Activated CD4-positive, alpha-beta T cell treated with anti-CD3 and anti-CD28 coated beads for 36 hours (primary cell): ENCODE results near the gene CCDC107. TPM values are rescaled to one million over a fixed set of nuclear protein-coding genes. Genes with fewer than 3 reads are reported as not detected.

Experiments used
- ATAC-seq: fragments of 200-7000 bp; cut with Tn5 transposase; one replicate; pipeline ENCODE4 v1.10.0; 2021; ENCODE audit warnings: mild to moderate bottlenecking, moderate library complexity
- CTCF ChIA-PET: fragments of 350-600 bp; sonication (Branson Sonifier 250); formaldehyde crosslinking; loops from one replicate; lab custom pipeline; 2021; ENCODE audit warnings: antibody characterized with exemption; lab: Charles Lee
- POLR2A ChIA-PET: fragments of 350-600 bp; sonication (Branson Sonifier 250); formaldehyde crosslinking; loops from one replicate; lab custom pipeline; 2021; ENCODE audit warnings: antibody characterized with exemption, inconsistent platforms; lab: Charles Lee
- DNase-seq: peaks from one replicate; pipeline ENCODE4 v3.0.0-alpha.2; 2020
- H3K27ac Mint-ChIP-seq: one replicate; pipeline ENCODE4 v1.8.0; 2021; ENCODE audit warnings: mixed read lengths
- H3K27me3 Mint-ChIP-seq: one replicate; pipeline ENCODE4 v1.8.0; 2021; ENCODE audit warnings: mixed read lengths
- H3K36me3 Mint-ChIP-seq: one replicate; pipeline ENCODE4 v1.8.0; 2021; ENCODE audit warnings: low read depth, mixed read lengths
- H3K4me1 Mint-ChIP-seq: one replicate; pipeline ENCODE4 v1.8.0; 2021; ENCODE audit warnings: mixed read lengths
- H3K4me3 Mint-ChIP-seq: one replicate; pipeline ENCODE4 v1.8.0; 2021; ENCODE audit warnings: mild to moderate bottlenecking, moderate library complexity, mixed read lengths
- H3K9me3 Mint-ChIP-seq: one replicate; pipeline ENCODE4 v1.8.0; 2021; ENCODE audit warnings: low read depth, mixed read lengths
- intact Hi-C, 2 experiments: fragments of 100-400 bp; cut with DNase I in 1 of 2; cut with micrococcal nuclease in 1 of 2; formaldehyde crosslinking; loops; one replicate each; pipeline versions ENCODE4 v1.14.2 to v1.15.1; 2022 to 2024; cut with DNase I, micrococcal nuclease
- total RNA-seq, 2 experiments: library from RNA; stranded (reverse); gene quantifications; one replicate each; pipeline ENCODE4 v1.2.3, GENCODE V29; 2021

The CCDC107 gene
- total RNA-seq, 2 experiments from 2014 or later: 7.9 to 10.4 TPM

DNA sequence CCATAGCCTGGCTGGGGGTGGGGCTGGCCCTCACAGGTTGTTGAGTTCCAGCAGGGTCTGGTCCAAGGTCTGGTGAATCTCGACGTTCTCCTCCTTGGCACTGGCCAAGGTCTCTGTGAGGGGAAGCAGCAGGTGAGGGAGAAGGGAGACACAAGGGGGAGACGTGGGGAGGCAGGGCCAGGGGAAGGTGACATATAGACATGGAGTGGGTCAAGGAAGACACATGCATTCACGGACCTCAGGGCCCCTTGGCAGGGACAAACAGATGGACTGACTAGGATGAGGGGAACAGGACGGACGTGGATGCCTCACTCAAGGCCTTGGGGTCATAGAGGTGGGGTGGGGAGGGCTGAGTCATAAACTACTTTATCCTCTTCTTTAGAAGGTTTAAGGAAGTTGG is 24.0 kb downstream of the CCDC107 start:
- ChIA-PET CTCF (no interaction called here), POLR2A (no interaction called here)
- no peak overlapping the region for H3K27ac Mint-ChIP-seq
- no peak overlapping the region for H3K4me3 Mint-ChIP-seq
- no peaks in the 10 kb centered on the region for H3K9me3 Mint-ChIP-seq
- intact Hi-C loops: no loop called here
- no peaks in the 10 kb centered on the region for H3K4me1 Mint-ChIP-seq
- ATAC-seq (no peak), DNase-seq (no peak)
- H3K27me3 Mint-ChIP-seq: no peaks in the 10 kb centered on the region
- no peaks in the 10 kb centered on the region for H3K36me3 Mint-ChIP-seq

DNA sequence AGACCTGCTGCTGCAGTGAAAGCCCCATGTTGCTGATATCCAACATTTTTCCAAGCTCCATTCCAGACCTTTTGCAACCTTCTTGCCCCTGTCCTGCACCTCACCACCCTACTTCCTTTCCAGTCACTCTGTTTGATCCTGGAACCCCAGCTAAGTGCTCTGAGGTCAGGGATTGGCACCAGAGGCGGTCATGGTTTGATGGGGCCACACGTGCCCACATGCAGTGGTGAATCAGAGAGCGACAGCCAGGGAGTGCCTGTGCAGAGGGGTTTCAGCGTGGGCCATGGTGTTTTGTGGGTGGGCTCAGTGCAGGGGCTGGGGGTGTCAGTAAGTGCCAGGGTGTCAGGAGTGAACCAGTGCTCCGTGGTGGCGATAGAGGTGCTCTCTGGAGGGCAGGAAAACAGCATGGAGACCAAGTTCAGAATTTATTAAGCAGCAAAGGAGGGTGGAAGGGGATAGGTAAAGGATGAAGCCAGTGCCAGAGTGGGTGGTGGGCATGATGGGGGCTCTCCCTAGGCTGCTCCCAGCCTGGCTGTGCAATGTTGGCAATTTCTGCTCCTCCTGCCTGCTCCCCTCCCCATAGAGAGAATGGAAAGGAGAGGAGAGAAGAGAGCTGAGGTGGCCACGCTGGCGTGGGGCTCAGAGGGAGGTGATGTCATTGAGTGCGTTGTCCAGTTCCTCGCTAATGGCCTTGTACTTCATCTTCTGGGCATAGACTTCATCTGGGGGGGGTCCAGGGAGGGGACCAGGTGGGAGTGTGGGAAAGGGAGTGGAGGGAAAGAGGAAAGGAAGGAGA is 24.6 kb downstream of the CCDC107 start:
- CTCF ChIA-PET: interaction anchor here (0.6 to 2.8 kb wide), 5 partner anchors 9 to 28 kb away, joined by 3 to 24 read pairs (median 4); partner anchors contain the start of genes ARHGEF39 and CA9
- ATAC-seq: no peak
- Mint-ChIP-seq H3K9me3 (no peaks in the 10 kb centered on the region), H3K4me1 (no peaks in the 10 kb centered on the region), H3K27ac (no peak overlapping the region), H3K27me3 (no peaks in the 10 kb centered on the region), H3K4me3 (no peak overlapping the region), H3K36me3 (no peaks in the 10 kb centered on the region)
- DNase-seq: no peak
- POLR2A ChIA-PET: interaction anchor here (0.6 kb wide), 1 partner anchor 1440 kb away, joined by 4 read pairs; no protein-coding TSS in a partner anchor
- intact Hi-C loops: no loop called here

DNA sequence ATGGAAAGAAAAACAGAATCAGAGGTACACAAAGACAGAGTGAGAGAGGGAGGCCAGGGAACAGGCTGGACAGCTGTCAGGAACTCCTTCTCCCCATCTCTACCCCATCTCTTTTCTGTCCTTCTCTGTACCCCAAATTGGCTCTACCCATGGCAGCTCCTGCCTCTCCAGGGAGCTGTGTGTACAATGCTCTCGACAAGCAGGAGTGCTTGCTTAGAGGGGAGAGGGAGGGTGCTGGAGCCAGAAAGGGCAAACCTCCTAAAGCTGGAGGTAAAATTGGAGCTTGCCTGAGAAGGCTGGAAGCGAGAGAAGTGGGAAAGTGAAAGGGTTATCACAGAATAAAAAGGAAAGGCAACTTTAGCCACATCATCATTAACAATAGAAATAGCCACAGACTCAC is 25.2 kb downstream of the CCDC107 start:
- ChIA-PET POLR2A (interaction anchor here (0.6 kb wide), 1 partner anchor 1440 kb away, joined by 4 read pairs; no protein-coding TSS in a partner anchor), CTCF (interaction anchor here (0.6 to 2.8 kb wide), 7 partner anchors 10 to 37 kb away, joined by 3 to 24 read pairs (median 4); partner anchors contain the start of genes ARHGEF39, CA9, CCDC107 and RMRP)
- H3K4me3 Mint-ChIP-seq: no peak overlapping the region
- H3K27ac Mint-ChIP-seq: no peak overlapping the region
- no peaks in the 10 kb centered on the region for H3K36me3 Mint-ChIP-seq
- peaks cover 4% of the 10 kb centered on the region for H3K4me1 Mint-ChIP-seq
- no peaks in the 10 kb centered on the region for H3K27me3 Mint-ChIP-seq
- no peaks in the 10 kb centered on the region for H3K9me3 Mint-ChIP-seq
- DNase-seq (no peak), ATAC-seq (no peak)
- intact Hi-C loops: no loop called here

DNA sequence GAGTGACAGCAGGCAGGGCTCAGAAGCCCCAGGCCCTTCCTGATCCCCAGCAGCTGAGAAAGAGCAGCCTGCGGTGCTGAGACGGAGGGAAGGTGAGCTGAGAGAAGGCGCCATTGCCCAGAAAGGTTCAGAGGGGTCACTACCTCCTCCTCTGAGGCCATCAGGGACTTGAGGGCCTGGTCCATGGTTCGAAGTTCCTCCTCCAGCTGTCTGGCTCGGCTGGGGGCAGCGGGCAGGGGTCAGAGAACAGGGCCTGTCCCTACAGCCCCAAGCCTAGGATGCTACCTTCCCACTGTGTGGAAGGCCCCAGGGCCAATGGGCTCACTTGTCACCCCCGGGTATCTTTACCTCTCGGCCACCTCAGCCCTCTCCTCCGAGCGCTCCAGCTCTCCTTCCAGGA is 26.8 kb downstream of the CCDC107 start:
- ATAC-seq (no peak), DNase-seq (no peak)
- no peaks in the 10 kb centered on the region for H3K36me3 Mint-ChIP-seq
- H3K4me3 Mint-ChIP-seq: no peak overlapping the region
- no peaks in the 10 kb centered on the region for H3K9me3 Mint-ChIP-seq
- intact Hi-C loops: no loop called here
- H3K4me1 Mint-ChIP-seq: peaks cover 16% of the 10 kb centered on the region
- no peak overlapping the region for H3K27ac Mint-ChIP-seq
- ChIA-PET POLR2A (no interaction called here), CTCF (interaction anchor here (1.0 to 2.8 kb wide), 3 partner anchors 11 to 73 kb away, joined by 3 to 24 read pairs (median 6); partner anchors contain the start of genes CCDC107 and RMRP)
- no peaks in the 10 kb centered on the region for H3K27me3 Mint-ChIP-seq

DNA sequence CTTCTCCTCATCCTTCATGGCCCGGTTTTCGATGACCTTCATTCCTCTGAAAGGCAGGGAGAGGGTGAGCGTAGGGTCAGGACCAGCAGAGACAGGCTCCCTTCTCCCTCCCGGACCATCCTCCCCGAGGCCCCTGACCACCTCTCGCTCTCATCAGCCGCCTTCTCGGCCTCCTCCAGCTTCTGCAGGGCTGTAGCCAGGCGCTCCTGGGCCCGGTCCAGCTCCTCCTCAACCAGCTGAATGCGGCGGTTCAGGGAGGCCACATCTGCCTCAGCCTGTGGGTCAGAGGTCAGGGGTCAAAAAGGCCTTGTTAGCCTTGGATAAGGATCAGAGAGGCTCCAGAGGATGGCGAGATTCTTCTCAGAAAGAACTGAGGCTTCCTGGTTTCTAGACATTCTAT is 27.4 kb downstream of the CCDC107 start:
- POLR2A ChIA-PET: no interaction called here
- DNase-seq (no peak), ATAC-seq (no peak)
- Mint-ChIP-seq H3K9me3 (no peaks in the 10 kb centered on the region), H3K27ac (no peak overlapping the region), H3K4me3 (no peak overlapping the region), H3K36me3 (no peaks in the 10 kb centered on the region), H3K27me3 (no peaks in the 10 kb centered on the region), H3K4me1 (peaks cover 16% of the 10 kb centered on the region)
- CTCF ChIA-PET: interaction anchor here (1.0 to 2.8 kb wide), 3 partner anchors 10 to 74 kb away, joined by 3 to 24 read pairs (median 3); no protein-coding TSS in a partner anchor
- intact Hi-C loops: no loop called here

DNA sequence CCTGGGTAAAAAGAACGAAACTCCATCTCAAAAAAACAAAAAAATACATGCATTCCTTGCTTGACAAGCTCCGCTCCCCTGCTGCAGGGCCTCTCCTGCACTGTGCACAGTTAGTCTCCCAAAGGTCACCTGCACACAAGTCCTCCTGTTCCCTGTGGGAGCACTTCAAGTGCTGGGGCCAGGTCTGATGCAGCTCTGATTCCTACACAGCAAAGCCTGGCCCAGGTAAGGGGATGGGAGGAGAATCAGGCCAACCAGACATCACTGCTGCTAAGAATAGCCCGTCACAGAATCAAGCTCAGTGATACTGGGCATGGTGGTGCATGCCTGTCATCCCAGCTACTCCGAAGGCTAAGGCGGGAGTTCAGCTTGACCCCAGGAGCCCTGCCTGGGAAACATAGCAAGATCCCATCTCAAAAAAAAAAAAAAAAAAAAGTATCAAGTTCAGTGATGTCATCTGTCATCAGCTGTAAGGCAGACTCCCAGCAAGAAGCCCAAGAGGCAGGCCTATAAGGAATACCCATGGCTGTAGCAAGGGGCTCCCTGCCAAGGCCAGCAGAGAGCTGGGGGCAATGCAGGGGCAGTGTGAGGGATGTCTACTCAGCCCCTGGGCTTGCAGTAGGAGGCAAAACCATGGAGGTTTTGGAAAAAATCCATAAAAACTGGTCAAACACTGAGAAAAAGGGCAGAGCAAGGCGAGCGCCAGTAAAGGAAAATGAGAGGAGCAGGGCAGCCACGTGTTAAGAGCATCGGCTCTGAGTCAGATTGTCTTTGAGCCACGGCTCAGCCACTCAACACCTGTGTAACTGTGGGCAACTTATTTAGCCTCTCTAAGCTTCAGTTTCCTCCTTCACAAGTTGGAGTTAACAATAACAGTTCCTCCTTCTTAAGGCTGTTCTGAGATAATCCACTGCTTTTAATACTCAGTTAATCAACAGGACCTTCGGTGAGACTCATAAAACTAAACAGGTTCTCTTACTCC is 28.4 kb downstream of the CCDC107 start:
- POLR2A ChIA-PET: interaction anchor here (0.6 kb wide), 1 partner anchor 1088 kb away, joined by 4 read pairs; no protein-coding TSS in a partner anchor
- Mint-ChIP-seq H3K4me3 (no peak overlapping the region), H3K27me3 (no peaks in the 10 kb centered on the region), H3K4me1 (peaks cover 23% of the 10 kb centered on the region), H3K9me3 (no peaks in the 10 kb centered on the region), H3K36me3 (no peaks in the 10 kb centered on the region), H3K27ac (no peak overlapping the region)
- DNase-seq: no peak
- CTCF ChIA-PET: interaction anchor here (0.6 to 2.2 kb wide), 6 partner anchors 10 to 37 kb away, joined by 3 to 7 read pairs (median 3); no protein-coding TSS in a partner anchor
- intact Hi-C loops: no loop called here
- no peak for ATAC-seq

DNA sequence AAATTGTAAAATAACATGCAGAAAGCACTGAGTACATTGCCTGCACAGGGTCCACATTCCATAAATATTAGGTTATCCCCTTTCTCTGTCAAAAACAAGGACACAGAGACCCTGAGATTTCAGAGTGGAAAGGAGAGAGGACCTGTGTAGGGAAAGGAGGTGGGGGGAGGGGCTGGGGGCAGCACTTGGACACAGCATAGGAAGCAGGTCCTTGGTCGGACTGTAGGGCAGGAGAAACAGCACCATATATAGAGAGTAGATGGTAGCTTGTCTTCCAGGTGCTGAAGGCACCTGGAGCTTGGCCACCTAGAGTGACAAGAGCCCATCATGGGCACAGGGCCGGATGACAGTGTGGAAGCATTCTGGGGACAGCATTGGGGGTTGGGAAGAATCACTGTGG is 29.2 kb downstream of the CCDC107 start:
- intact Hi-C loops: no loop called here
- Mint-ChIP-seq H3K27ac (no peak overlapping the region), H3K9me3 (no peaks in the 10 kb centered on the region), H3K36me3 (no peaks in the 10 kb centered on the region), H3K4me3 (no peak overlapping the region), H3K27me3 (no peaks in the 10 kb centered on the region), H3K4me1 (peaks cover 23% of the 10 kb centered on the region)
- DNase-seq (no peak), ATAC-seq (no peak)
- ChIA-PET POLR2A (interaction anchor here (1.3 kb wide), 1 partner anchor 23 kb away, joined by 3 read pairs; the partner anchor contains the start of gene ARHGEF39), CTCF (interaction anchor here (0.7 to 2.2 kb wide), 4 partner anchors 8 to 83 kb away, joined by 3 to 7 read pairs (median 5); no protein-coding TSS in a partner anchor)

DNA sequence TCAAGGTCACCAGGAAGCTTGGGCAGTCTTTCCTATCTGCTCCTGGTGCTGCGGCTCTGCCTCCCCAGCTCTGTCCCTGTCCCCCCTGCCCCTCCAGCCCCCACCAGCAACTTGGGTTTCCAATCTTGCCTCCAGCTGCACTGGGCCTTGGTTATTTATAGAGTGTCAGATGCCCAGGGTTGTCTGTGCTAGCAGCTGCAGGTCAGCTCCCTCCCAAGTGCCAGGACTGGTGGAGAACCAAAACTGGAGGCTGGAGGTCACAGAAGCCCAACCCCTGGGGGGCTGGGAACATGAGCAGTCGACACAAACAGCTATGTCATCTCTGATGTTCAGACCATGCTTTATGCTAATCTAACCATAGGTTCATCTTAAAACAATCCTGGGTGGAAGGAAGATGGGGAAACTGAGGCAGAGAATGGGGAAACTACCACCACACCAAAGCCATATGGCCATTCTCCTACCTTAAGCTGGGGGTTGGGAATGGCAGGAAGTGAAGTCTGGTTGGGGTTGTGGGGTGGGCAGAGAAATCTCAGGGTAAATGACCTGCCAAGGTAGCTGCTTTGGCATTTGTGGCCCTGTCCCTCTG is 30.0 kb downstream of the CCDC107 start:
- Mint-ChIP-seq H3K9me3 (no peaks in the 10 kb centered on the region), H3K27me3 (no peaks in the 10 kb centered on the region), H3K27ac (no peak overlapping the region), H3K4me1 (peaks cover 23% of the 10 kb centered on the region), H3K4me3 (no peak overlapping the region), H3K36me3 (no peaks in the 10 kb centered on the region)
- POLR2A ChIA-PET: interaction anchor here (0.9 to 1.3 kb wide), 3 partner anchors 9 to 30 kb away, joined by 3 read pairs; partner anchors contain the start of genes ARHGEF39, CCDC107 and RMRP
- ATAC-seq (no peak), DNase-seq (no peak)
- intact Hi-C loops: loop anchor here in 1 of 2 experiments (1.0 kb wide), 2 partner anchors 23 to 127 kb away; partner anchors contain the start of genes ARHGEF39 and HINT2
- CTCF ChIA-PET: interaction anchor here (0.6 to 2.2 kb wide), 12 partner anchors 8 to 189 kb away, joined by 3 to 7 read pairs (median 3); partner anchors contain the start of genes CCDC107 and RMRP

DNA sequence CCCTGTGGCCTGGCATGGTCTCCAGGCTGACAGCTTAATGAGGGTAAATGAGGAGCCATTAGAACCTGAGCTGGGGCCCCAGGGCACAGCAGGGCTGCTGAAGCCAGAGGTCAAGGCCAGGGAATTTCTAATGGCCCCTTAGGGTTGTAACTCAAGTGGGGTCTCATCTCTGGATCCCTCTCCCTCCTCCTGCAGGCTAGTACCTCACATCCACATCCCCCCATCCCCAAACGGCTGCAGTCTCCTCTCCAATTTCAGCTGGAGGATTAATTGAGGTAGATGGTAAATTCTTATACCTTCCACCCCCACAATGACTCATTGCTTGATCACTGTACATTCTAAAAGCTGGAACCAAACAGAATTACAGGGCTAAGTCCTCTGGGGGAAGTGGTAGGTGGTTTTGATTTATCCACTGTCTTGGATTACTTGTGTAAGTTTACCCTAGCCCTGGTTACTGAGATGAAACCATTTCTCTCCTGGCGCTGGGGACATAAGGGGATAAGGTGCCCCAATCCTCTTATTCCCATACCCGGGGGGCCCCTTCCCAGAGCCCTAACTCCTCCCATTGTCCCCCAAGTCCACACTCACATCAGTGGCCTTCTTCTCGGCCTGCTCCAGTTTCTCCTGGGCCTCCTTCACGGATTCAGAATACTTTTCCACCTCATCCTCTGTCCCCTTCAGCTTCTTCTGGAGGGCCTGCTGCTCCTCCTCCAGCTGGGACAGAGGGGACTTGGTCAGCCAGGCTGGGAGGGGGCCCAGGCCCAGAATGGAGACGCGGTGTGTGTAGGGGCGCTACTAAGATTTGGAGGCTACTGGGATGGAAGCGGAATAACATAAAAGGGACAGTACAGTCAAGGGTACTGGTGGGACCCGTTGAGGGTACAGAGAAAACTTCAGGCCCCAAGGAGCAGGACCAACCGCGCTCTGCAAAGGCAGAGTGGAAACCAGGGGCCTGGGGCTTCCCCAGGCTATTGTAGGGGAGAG is 30.8 kb downstream of the CCDC107 start:
- peak overlapping the region; percentile 61 for H3K27ac Mint-ChIP-seq
- H3K36me3 Mint-ChIP-seq: no peaks in the 10 kb centered on the region
- no peaks in the 10 kb centered on the region for H3K9me3 Mint-ChIP-seq
- ChIA-PET CTCF (interaction anchor here (0.5 to 1.7 kb wide), 9 partner anchors 8 to 204 kb away, joined by 3 to 6 read pairs (median 3); partner anchors contain the start of genes CCDC107 and RMRP), POLR2A (interaction anchor here (0.9 to 1.3 kb wide), 3 partner anchors 8 to 31 kb away, joined by 3 read pairs; partner anchors contain the start of genes ARHGEF39, CCDC107 and RMRP)
- H3K27me3 Mint-ChIP-seq: no peaks in the 10 kb centered on the region
- DNase-seq (peak; percentile 22), ATAC-seq (peak; percentile 90)
- intact Hi-C loops: loop anchor here in 1 of 2 experiments (1.0 kb wide), 2 partner anchors 24 to 126 kb away; partner anchors contain the start of genes ARHGEF39 and HINT2
- peaks cover 23% of the 10 kb centered on the region for H3K4me1 Mint-ChIP-seq
- H3K4me3 Mint-ChIP-seq: peak overlapping the region; percentile 40
